H1 (cell line): ENCODE data around the gene PFDN6. TPM values are rescaled to one million over a fixed set of nuclear protein-coding genes. Genes with fewer than 3 reads are reported as not detected.

Source experiments
- CTCF ChIA-PET: fragments of 300-600 bp; sonication (Branson Sonifier 250); formaldehyde crosslinking; loops from one replicate; lab custom pipeline; 2021; ENCODE audit not compliant: partially characterized antibody; lab: Charles Lee
- POLR2A ChIA-PET: fragments of 300-600 bp; sonication (Branson Sonifier 250); formaldehyde crosslinking; loops from one replicate; lab custom pipeline; 2021; ENCODE audit warnings: inconsistent platforms; ENCODE audit not compliant: partially characterized antibody; lab: Charles Lee
- DNase-seq, 2 experiments: peaks; one replicate each; pipeline versions ENCODE4 v3.0.0 to v3.0.0-alpha.2; 2010 to 2022; ENCODE audit warnings: low spot score in 2 of 2, low read depth in 1 of 2, mixed read lengths in 1 of 2
- FAIRE-seq: peaks from 2 replicates; lab custom pipeline; 2011; peaks lifted over from hg19 to GRCh38; lab: Jason Lieb, UNC
- H2AFZ ChIP-seq: 2 replicates; pipeline ENCODE4 v1.8.1; 2012; ENCODE audit warnings: low read length, inconsistent platforms
- H2AK5ac ChIP-seq: 2 replicates; pipeline ENCODE4 v1.6.1; 2013; ENCODE audit warnings: low read depth, low read length
- H2BK120ac ChIP-seq: replicated peaks from 2 replicates; pipeline ENCODE3; 2013; ENCODE audit warnings: low read depth, low read length, inconsistent platforms
- H2BK12ac ChIP-seq: 2 replicates; pipeline ENCODE4 v1.6.1; 2013; ENCODE audit warnings: low read depth, low read length
- H2BK15ac ChIP-seq: 2 replicates; pipeline ENCODE4 v1.6.1; 2013; ENCODE audit warnings: low read length
- H2BK20ac ChIP-seq: 2 replicates; pipeline ENCODE4 v1.6.1; 2013; ENCODE audit warnings: low read length
- H2BK5ac ChIP-seq: 2 replicates; pipeline ENCODE4 v1.6.1; 2013; ENCODE audit warnings: low read depth, low read length
- H3K14ac ChIP-seq: 2 replicates; pipeline ENCODE4 v1.6.1; 2013; ENCODE audit warnings: inconsistent platforms; ENCODE audit not compliant: insufficient read length
- H3K18ac ChIP-seq: 2 replicates; pipeline ENCODE4 v1.6.1; 2013; ENCODE audit warnings: low read length; ENCODE audit errors: extremely low read depth
- H3K23ac ChIP-seq: 2 replicates; pipeline ENCODE4 v1.6.1; 2013; ENCODE audit warnings: inconsistent platforms; ENCODE audit not compliant: insufficient read length
- H3K23me2 ChIP-seq: 2 replicates; pipeline ENCODE4 v1.6.1; 2013; ENCODE audit warnings: low read depth, low read length
- H3K27ac ChIP-seq: 2 replicates; pipeline ENCODE4 v1.6.1; 2011; ENCODE audit warnings: low read depth, low read length, inconsistent platforms
- H3K27me3 ChIP-seq, 4 experiments: replicated peaks in 1 of 4; 1 replicate in 1 of 4; 2 replicates in 3 of 4; pipeline versions ENCODE4 v1.6.1 to v1.8.1; 2011 to 2013; ENCODE audit warnings: low read length in 3 of 4, mild to moderate bottlenecking in 3 of 4, inconsistent platforms in 2 of 4, mixed read lengths in 2 of 4, moderate library complexity in 1 of 4; ENCODE audit not compliant: control insufficient read depth in 3 of 4, insufficient read depth in 3 of 4; ENCODE audit errors: extremely low read depth in 1 of 4
- H3K36me3 ChIP-seq, 4 experiments: 2 replicates each; pipeline versions ENCODE4 v1.6.1 to v1.8.1; 2011 to 2013; ENCODE audit warnings: mild to moderate bottlenecking in 4 of 4, low read length in 3 of 4, moderate library complexity in 2 of 4, control low read depth in 1 of 4, inconsistent platforms in 1 of 4; ENCODE audit not compliant: insufficient read depth in 4 of 4, control insufficient read depth in 2 of 4
- H3K4ac ChIP-seq: replicated peaks from 2 replicates; pipeline ENCODE3; 2013; ENCODE audit warnings: low read length, low read depth, mixed read lengths, inconsistent platforms; ENCODE audit not compliant: insufficient read length
- H3K4me1 ChIP-seq, 4 experiments: replicated peaks in 1 of 4; 1 replicate in 1 of 4; 2 replicates in 3 of 4; pipeline versions ENCODE4 v1.6.1 to v1.8.1; 2011 to 2013; ENCODE audit warnings: low read length in 3 of 4, inconsistent platforms in 2 of 4, mixed read lengths in 1 of 4; ENCODE audit not compliant: insufficient read depth in 4 of 4, control insufficient read depth in 3 of 4
- H3K4me2 ChIP-seq, 2 experiments: 2 replicates each; pipeline versions ENCODE4 v1.6.1 to v1.8.1; 2011 to 2013; ENCODE audit warnings: low read depth in 2 of 2, low read length in 2 of 2, control low read depth in 1 of 2, inconsistent platforms in 1 of 2, mild to moderate bottlenecking in 1 of 2; ENCODE audit not compliant: insufficient read depth in 1 of 2
- H3K4me3 ChIP-seq, 4 experiments: fragments of 200-600, 300-600 bp in 1 of 4; sonication (generic), shearing (Covaris generic), sonication (Bioruptor Twin) in 1 of 4; 2 replicates each; pipeline versions ENCODE4 v1.5.1 to v1.8.1; 2011 to 2016; ENCODE audit warnings: low read length in 4 of 4, low read depth in 3 of 4, control low read depth in 2 of 4, inconsistent platforms in 2 of 4, mild to moderate bottlenecking in 2 of 4, mixed read lengths in 1 of 4, moderate library complexity in 1 of 4; ENCODE audit not compliant: insufficient read depth in 2 of 4; ENCODE audit errors: extremely low read depth in 1 of 4
- H3K56ac ChIP-seq: replicated peaks from 2 replicates; pipeline ENCODE3; 2013; ENCODE audit warnings: low read depth, mild to moderate bottlenecking, mixed read lengths, low read length, inconsistent platforms; ENCODE audit not compliant: insufficient read length
- H3K79me1 ChIP-seq: 2 replicates; pipeline ENCODE4 v1.6.1; 2013; ENCODE audit warnings: low read depth, low read length, control low read depth
- H3K79me2 ChIP-seq, 2 experiments: 2 replicates each; pipeline versions ENCODE4 v1.6.1 to v1.8.1; 2012 to 2013; ENCODE audit warnings: low read length in 2 of 2, mild to moderate bottlenecking in 2 of 2, inconsistent platforms in 1 of 2; ENCODE audit not compliant: insufficient read depth in 2 of 2, control insufficient read depth in 1 of 2
- H3K9ac ChIP-seq, 4 experiments: replicated peaks in 1 of 4; 1 replicate in 1 of 4; 2 replicates in 3 of 4; pipeline versions ENCODE4 v1.6.1 to v1.8.1; 2011 to 2013; ENCODE audit warnings: low read depth in 3 of 4, low read length in 3 of 4, control low read depth in 2 of 4, mild to moderate bottlenecking in 2 of 4, moderate library complexity in 2 of 4, inconsistent platforms in 1 of 4; ENCODE audit errors: extremely low read depth in 1 of 4
- H3K9me3 ChIP-seq, 2 experiments: 2 replicates each; pipeline versions ENCODE4 v1.6.1 to v1.8.1; 2012 to 2013; ENCODE audit warnings: mild to moderate bottlenecking in 2 of 2, moderate library complexity in 2 of 2, control low read depth in 1 of 2, inconsistent platforms in 1 of 2, low read depth in 1 of 2, low read length in 1 of 2, mixed read lengths in 1 of 2; ENCODE audit not compliant: insufficient read depth in 2 of 2
- H4K20me1 ChIP-seq, 2 experiments: replicated peaks in 1 of 2; 2 replicates each; pipeline versions ENCODE3 to v1.8.1; 2011 to 2013; ENCODE audit warnings: inconsistent platforms in 2 of 2, low read length in 2 of 2, mild to moderate bottlenecking in 1 of 2; ENCODE audit not compliant: insufficient read depth in 2 of 2, control insufficient read depth in 1 of 2
- H4K5ac ChIP-seq: 2 replicates; pipeline ENCODE4 v1.6.1; 2013; ENCODE audit warnings: low read length, low read depth, mixed read lengths, inconsistent platforms; ENCODE audit not compliant: insufficient read length
- H4K8ac ChIP-seq: 2 replicates; pipeline ENCODE4 v1.8.0; 2013; ENCODE audit warnings: mild to moderate bottlenecking, moderate library complexity, low read length, inconsistent platforms; ENCODE audit not compliant: insufficient read depth; ENCODE audit errors: extremely low read depth
- H4K91ac ChIP-seq: replicated peaks from 2 replicates; pipeline ENCODE3; 2013; ENCODE audit warnings: low read length, mixed read lengths, inconsistent platforms; ENCODE audit not compliant: insufficient read length
- BCL11A ChIP-seq, 2 experiments: IDR thresholded peaks; one replicate each; pipeline ENCODE4 v1.6.1; 2011; ENCODE audit warnings: low read depth in 2 of 2, low read length in 2 of 2, mild to moderate bottlenecking in 2 of 2
- BRCA1 ChIP-seq: IDR thresholded peaks from 2 replicates; pipeline ENCODE4 v1.6.1; 2012; ENCODE audit warnings: low read depth, low read length, improper control_type of control experiment
- CTBP2 ChIP-seq: IDR thresholded peaks from 2 replicates; pipeline ENCODE4 v1.7.0; 2011; ENCODE audit warnings: borderline replicate concordance, mild to moderate bottlenecking, moderate library complexity, mixed read lengths, low read length; ENCODE audit not compliant: insufficient read depth, insufficient read length
- SIN3A ChIP-seq, 2 experiments: IDR thresholded peaks in 1 of 2; conservative IDR thresholded peaks in 1 of 2; 2 replicates each; pipeline ENCODE4 v1.6.1; 2011 to 2012; ENCODE audit warnings: low read length in 2 of 2, improper control_type of control experiment in 1 of 2, low read depth in 1 of 2, mild to moderate bottlenecking in 1 of 2
- TCF12 ChIP-seq: IDR thresholded peaks from 2 replicates; pipeline ENCODE4 v1.6.1; 2011; ENCODE audit warnings: low read depth, mild to moderate bottlenecking, low read length
- TEAD4 ChIP-seq: IDR thresholded peaks from 2 replicates; pipeline ENCODE4 v1.6.1; 2012; ENCODE audit warnings: low read depth, low read length, inconsistent platforms, mixed read lengths
- YY1 ChIP-seq: IDR thresholded peaks from 2 replicates; pipeline ENCODE4 v1.6.1; 2011; ENCODE audit warnings: low read depth, mild to moderate bottlenecking, low read length
- WGBS, 2 experiments: shearing (Covaris generic) in 1 of 2; methylation state at CpG; one replicate each; pipeline versions ENCODE4 v1.1.6 to v1.1.7; 2013 to 2015; ENCODE audit warnings: low lambda C conversion rate in 2 of 2, mixed read lengths in 2 of 2, inconsistent platforms in 1 of 2, low coverage in 1 of 2, missing lambda C conversion rate in 1 of 2; ENCODE audit not compliant: insufficient replicate concordance in 2 of 2, insufficient coverage in 1 of 2, insufficient read length in 1 of 2; ENCODE audit errors: extremely low coverage in 1 of 2, missing lambda C conversion rate in 1 of 2; 5-methylcytosine and 5-hydroxymethylcytosine counted together
- polyA plus RNA-seq, 7 experiments: library from polyadenylated mRNA; depleted of rRNA in 3 of 7; stranded (reverse) in 5 of 7; unstranded in 2 of 7; fragments of >200 nt in 5 of 7; fragments of 200-250 nt in 2 of 7; gene quantifications; 1 replicate in 5 of 7; 2 replicates in 1 of 7; 4 replicates in 1 of 7; pipeline versions ENCODE4 v1.2.1 to v1.2.3, GENCODE V29; 2011 to 2013; ENCODE audit warnings: missing spikeins in 2 of 7, mixed read lengths in 2 of 7
- total RNA-seq: library from RNA; stranded (reverse); fragmentation: NEBNext Ultra II Directional; extraction: Animal tissue kit (Norgen Biotek cat#: 25700); gene quantifications from 2 replicates; pipeline ENCODE4 v1.2.1, GENCODE V29; 2021

PFDN6 gene
- total and polyA plus RNA-seq, 2 of the 8 experiments (the other 6 are each of a cell fraction or from before 2014, with no cell fraction given): 32.0 to 95.7 TPM

DNA sequence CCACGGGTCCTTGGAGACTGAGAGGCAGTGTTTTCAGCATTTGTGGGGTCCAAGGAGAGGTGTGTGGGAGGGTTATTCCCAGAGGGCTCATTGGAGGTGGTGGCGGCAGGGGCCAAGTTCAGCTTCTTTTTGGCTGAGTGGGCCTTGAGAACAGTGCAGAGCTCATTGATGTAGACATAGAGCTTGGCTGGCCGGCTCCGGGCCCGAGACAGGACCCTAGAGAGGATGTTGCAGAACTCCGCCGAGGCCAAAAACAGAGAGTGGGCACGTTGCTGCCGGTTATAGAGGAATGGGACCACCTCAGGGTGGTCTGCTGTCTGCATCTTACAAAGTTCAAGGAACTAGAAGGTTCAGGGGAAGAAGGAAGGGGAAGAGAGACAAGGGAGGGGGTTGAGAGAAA lies 31.8 kb downstream of the PFDN6 start:
- Histone ChIP-seq H2AFZ (no peak overlapping the region), H3K23me2 (peaks cover 18% of the 10 kb centered on the region), H3K4me3 (peak overlapping the region; percentile 68 to 98 (median 82); a peak in 4 of 8 replicates), H3K79me2 (peaks cover 0 to 32% of the 10 kb centered on the region in 2 experiments; a peak in 3 of 4 replicates), H4K20me1 (peaks cover 2 to 5% of the 10 kb centered on the region in 2 experiments), H2BK15ac (no peak overlapping the region), H3K23ac (no peak overlapping the region), H2BK120ac (no peak overlapping the region), H2BK12ac (no peak overlapping the region), H3K27me3 (no peaks in the 10 kb centered on the region), H4K5ac (no peak overlapping the region), H3K4me1 (peaks cover 0 to 28% (median 18%) of the 10 kb centered on the region in 4 experiments; a peak in 6 of 7 replicates), H3K18ac (peak overlapping the region; percentile 32; the same call in 1 of the 2 replicates), H3K9ac (peak overlapping the region in 1 of 4 experiments; percentile 81; a peak in 2 of 7 replicates), H3K27ac (0 out of 2 replicates have a peak overlapping the region, but pooled peaks have one; percentile 36), H4K8ac (no peak overlapping the region), H3K9me3 (no peaks in the 10 kb centered on the region; a peak in 1 of 4 replicates), H2BK5ac (peak overlapping the region; percentile 18; the same call in 1 of the 2 replicates), H3K36me3 (peaks cover 10 to 31% (median 21%) of the 10 kb centered on the region in 4 experiments; a peak in 7 of 8 replicates), H3K4me2 (peak overlapping the region; percentile 62 to 87), H3K14ac (no peak overlapping the region), H3K4ac (no peak overlapping the region), H4K91ac (no peak overlapping the region), H2AK5ac (no peak overlapping the region), H3K79me1 (peaks cover 7% of the 10 kb centered on the region; the same call in 1 of the 2 replicates), H2BK20ac (no peak overlapping the region), H3K56ac (no peak overlapping the region)
- DNase-seq: no peak
- CTCF ChIA-PET: interaction anchor here (0.7 to 1.3 kb wide), 6 partner anchors 11 to 104 kb away, joined by 3 to 7 read pairs (median 3); partner anchors contain the start of gene B3GALT4
- POLR2A ChIA-PET: interaction anchor here (0.8 to 1.3 kb wide), 8 partner anchors 8 to 110 kb away, joined by 3 to 5 read pairs (median 4); partner anchors contain the start of gene RGL2
- no peak for FAIRE-seq
- WGBS, 2 experiments: 83% methylated on average over 9 of the region's 9 CpGs; no CpG with 5 or more reads in 1 of the 2 experiments
- TF ChIP-seq BCL11A (IDR thresholded peaks at IDR 0.05; ENCODE audit: low read depth in 2 of 2, low read length in 2 of 2) (no peak), YY1 (no peak), TEAD4 (no peak), SIN3A (conservative IDR thresholded peaks at IDR 0.05 in 1 of 2, IDR thresholded peaks at IDR 0.05 in 1 of 2; ENCODE audit: low read depth in 1 of 2, low read length in 2 of 2) (no peak), TCF12 (no peak), CTBP2 (no peak), BRCA1 (no peak)
